KMS-11 (cell line): ENCODE measurements around the gene MIEN1.

ENCODE experiments used
- H2AFZ ChIP-seq: fragments of 200-600 bp; sonication (generic); 2 replicates; pipeline ENCODE4 v1.6.1; 2016; ENCODE audit warnings: antibody characterized with exemption, mixed run types, low read depth
- H3K27ac ChIP-seq: fragments of 200-600 bp; sonication (generic); 2 replicates; pipeline ENCODE4 v1.6.1; 2016; ENCODE audit warnings: mild to moderate bottlenecking, mixed run types
- H3K27me3 ChIP-seq: fragments of 200-600 bp; sonication (generic); 2 replicates; pipeline ENCODE4 v1.6.1; 2017; ENCODE audit warnings: mild to moderate bottlenecking, low read depth, mixed run types, moderate library complexity; ENCODE audit not compliant: insufficient read depth
- H3K36me3 ChIP-seq: fragments of 200-600 bp; sonication (generic); 2 replicates; pipeline ENCODE4 v1.6.1; 2017; ENCODE audit warnings: mild to moderate bottlenecking, mixed run types; ENCODE audit not compliant: insufficient read depth
- H3K4me1 ChIP-seq: fragments of 200-600 bp; sonication (generic); 2 replicates; pipeline ENCODE4 v1.6.1; 2016; ENCODE audit warnings: mild to moderate bottlenecking, low read depth, mixed run types; ENCODE audit not compliant: poor library complexity, severe bottlenecking
- H3K4me2 ChIP-seq: fragments of 200-600 bp; sonication (generic); 2 replicates; pipeline ENCODE4 v1.7.0; 2016; ENCODE audit warnings: mild to moderate bottlenecking, mixed run types
- H3K4me3 ChIP-seq: fragments of 200-600 bp; sonication (generic); IDR thresholded peaks from 2 replicates; pipeline ENCODE4 v1.6.1; 2017; ENCODE audit warnings: low read depth, low read length, mixed read lengths; ENCODE audit not compliant: insufficient read depth
- H3K79me2 ChIP-seq: fragments of 200-600 bp; sonication (generic); 2 replicates; pipeline ENCODE4 v1.6.1; 2016; ENCODE audit warnings: low read depth, mixed run types; ENCODE audit not compliant: insufficient read depth
- H3K9ac ChIP-seq: fragments of 200-600 bp; sonication (generic); 2 replicates; pipeline ENCODE4 v1.6.1; 2016; ENCODE audit warnings: mild to moderate bottlenecking, mixed run types
- H4K20me1 ChIP-seq: fragments of 200-600 bp; sonication (generic); 2 replicates; pipeline ENCODE4 v1.6.1; 2016; ENCODE audit warnings: mild to moderate bottlenecking, mixed run types; ENCODE audit not compliant: insufficient read depth
- TF ChIP-seq, protein P1 (sequence below): fragments of 200-600 bp; sonication (generic); conservative IDR thresholded peaks from 2 replicates; pipeline ENCODE4 v1.6.1; 2017; ENCODE audit warnings: low read depth, mild to moderate bottlenecking, antibody characterized with exemption, low read length, moderate library complexity, mixed read lengths

MIEN1 gene

DNA sequence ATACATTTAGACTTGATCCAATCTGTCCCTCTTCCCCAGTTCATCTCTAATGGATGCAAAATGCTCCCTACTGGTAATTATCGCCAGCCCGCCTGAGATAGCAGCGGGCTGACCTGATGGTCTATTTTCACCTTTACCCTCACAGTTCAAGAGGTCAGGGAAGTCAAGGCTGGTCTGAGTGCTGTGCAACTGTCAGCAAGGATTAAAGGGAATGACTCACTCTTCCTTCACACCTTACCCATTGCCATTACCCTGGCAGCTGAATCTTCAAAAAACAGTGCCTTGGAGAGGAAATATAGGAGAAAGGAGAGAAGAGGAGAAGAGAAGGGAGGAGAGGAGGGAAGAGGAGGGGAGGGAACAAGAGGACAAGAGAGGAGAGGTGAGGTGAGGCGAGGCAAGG lies 43.7 kb upstream of the MIEN1 start:
- Histone ChIP-seq H3K9ac (peak overlapping the region; percentile 57; the same call in 1 of the 2 replicates), H3K4me1 (peaks cover 99% of the 10 kb centered on the region), H3K79me2 (peaks cover 65% of the 10 kb centered on the region), H3K36me3 (peaks cover 6% of the 10 kb centered on the region; the same call in 1 of the 2 replicates), H4K20me1 (no peaks in the 10 kb centered on the region), H3K27me3 (no peaks in the 10 kb centered on the region), H3K4me2 (peak overlapping the region; percentile 98), H3K4me3 (no peak overlapping the region), H3K27ac (peak overlapping the region; percentile 89), H2AFZ (no peak overlapping the region)
- TF ChIP-seq, protein P1, sequence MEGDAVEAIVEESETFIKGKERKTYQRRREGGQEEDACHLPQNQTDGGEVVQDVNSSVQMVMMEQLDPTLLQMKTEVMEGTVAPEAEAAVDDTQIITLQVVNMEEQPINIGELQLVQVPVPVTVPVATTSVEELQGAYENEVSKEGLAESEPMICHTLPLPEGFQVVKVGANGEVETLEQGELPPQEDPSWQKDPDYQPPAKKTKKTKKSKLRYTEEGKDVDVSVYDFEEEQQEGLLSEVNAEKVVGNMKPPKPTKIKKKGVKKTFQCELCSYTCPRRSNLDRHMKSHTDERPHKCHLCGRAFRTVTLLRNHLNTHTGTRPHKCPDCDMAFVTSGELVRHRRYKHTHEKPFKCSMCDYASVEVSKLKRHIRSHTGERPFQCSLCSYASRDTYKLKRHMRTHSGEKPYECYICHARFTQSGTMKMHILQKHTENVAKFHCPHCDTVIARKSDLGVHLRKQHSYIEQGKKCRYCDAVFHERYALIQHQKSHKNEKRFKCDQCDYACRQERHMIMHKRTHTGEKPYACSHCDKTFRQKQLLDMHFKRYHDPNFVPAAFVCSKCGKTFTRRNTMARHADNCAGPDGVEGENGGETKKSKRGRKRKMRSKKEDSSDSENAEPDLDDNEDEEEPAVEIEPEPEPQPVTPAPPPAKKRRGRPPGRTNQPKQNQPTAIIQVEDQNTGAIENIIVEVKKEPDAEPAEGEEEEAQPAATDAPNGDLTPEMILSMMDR, result no peak

GRCh38 chr17:39772987-39773934 lies 42.9 kb upstream of the MIEN1 start:
- peak overlapping the region; percentile 89 for H3K27ac ChIP-seq
- peaks cover 6% of the 10 kb centered on the region; the same call in 1 of the 2 replicates for H3K36me3 ChIP-seq
- H3K27me3 ChIP-seq, result no peaks in the 10 kb centered on the region
- H3K4me1 ChIP-seq, result peaks cover 99% of the 10 kb centered on the region
- peak overlapping the region; percentile 98 for H3K4me2 ChIP-seq
- peak overlapping the region; percentile 48; the same call in 1 of the 2 replicates for H3K9ac ChIP-seq
- TF ChIP-seq, protein P1, result no peak
- H2AFZ ChIP-seq, result no peak overlapping the region
- H3K79me2 ChIP-seq, result peaks cover 65% of the 10 kb centered on the region
- H4K20me1 ChIP-seq, result no peaks in the 10 kb centered on the region
- H3K4me3 ChIP-seq, result no peak overlapping the region

DNA sequence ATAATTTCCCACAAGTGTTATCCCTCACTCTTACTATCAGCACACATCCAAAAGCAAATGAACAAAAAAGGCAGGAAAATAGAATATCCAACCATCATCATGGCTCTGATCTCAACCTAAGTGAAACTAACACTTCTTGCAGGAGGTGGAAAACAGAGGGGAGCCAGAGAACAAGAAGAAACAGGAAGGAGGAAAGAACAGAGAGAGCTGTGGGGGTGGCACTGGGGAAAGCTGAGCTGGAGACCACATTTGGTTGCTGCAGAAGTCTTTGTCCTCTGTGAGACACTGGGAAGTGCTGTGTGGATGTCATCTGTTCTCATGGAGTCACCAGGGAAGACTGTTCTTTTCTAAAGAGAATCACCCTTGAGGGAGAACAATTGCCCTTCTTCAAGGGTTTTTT lies 42.1 kb upstream of the MIEN1 start:
- Histone ChIP-seq H3K4me1 (peaks cover 99% of the 10 kb centered on the region), H3K4me3 (no peak overlapping the region), H3K27ac (peak overlapping the region; percentile 89), H3K79me2 (peaks cover 68% of the 10 kb centered on the region), H3K4me2 (peak overlapping the region; percentile 98), H2AFZ (no peak overlapping the region), H3K27me3 (no peaks in the 10 kb centered on the region), H3K36me3 (peaks cover 12% of the 10 kb centered on the region; the same call in 1 of the 2 replicates), H4K20me1 (no peaks in the 10 kb centered on the region), H3K9ac (peak overlapping the region; percentile 48; the same call in 1 of the 2 replicates)
- TF ChIP-seq, protein P1, result no peak

DNA sequence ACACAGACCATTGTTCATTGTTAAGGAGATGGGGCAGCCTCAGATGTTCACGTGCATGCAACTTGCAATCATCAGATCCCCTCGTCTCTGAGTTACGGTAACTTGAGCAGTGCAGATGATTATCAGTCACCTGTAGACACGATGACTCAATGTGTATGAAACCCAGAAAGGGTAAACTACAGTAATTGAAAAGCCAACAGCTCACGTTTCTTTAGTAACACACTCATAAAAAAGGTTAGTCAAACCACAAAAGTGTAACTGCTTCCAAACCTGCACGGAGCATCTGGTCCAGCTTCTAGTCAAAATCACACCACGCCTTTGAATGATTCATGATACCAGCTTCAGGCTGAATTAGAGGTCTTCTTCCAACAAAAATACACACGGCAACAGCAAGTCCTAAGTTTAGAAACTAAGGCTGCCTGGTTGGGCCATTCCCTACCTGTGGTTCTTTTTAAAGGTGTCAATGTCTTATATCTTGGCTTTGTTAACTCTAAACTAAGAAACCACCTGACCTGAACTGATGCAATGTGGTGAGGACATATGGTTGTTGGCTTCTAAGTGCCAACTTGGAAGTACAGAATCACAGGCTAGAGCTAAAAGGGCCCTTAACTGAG lies 39.7 kb upstream of the MIEN1 start:
- Histone ChIP-seq H3K27ac (peak overlapping the region; percentile 89), H3K27me3 (no peaks in the 10 kb centered on the region), H3K79me2 (peaks cover 74% of the 10 kb centered on the region), H4K20me1 (no peaks in the 10 kb centered on the region), H3K36me3 (peaks cover 26% of the 10 kb centered on the region; the same call in 1 of the 2 replicates), H2AFZ (no peak overlapping the region), H3K4me3 (no peak overlapping the region), H3K4me2 (peak overlapping the region; percentile 98), H3K9ac (peak overlapping the region; percentile 48; the same call in 1 of the 2 replicates), H3K4me1 (peaks cover 99% of the 10 kb centered on the region)
- TF ChIP-seq, protein P1, result no peak
